Glomerular visceral epithelial cell (primary cell): ENCODE results near the gene FMO5.
"Not testable (repeated sequence)": the region's sequence is repeated elsewhere in the genome, so short reads cannot be mapped to it uniquely, and the experiment has no call there.

Source experiments
- DNase-seq: peaks from one replicate; pipeline ENCODE4 v3.0.0-alpha.2; 2016; ENCODE audit errors: extremely low spot score

FMO5 gene

GRCh38 chr1:147238925-147239820 lies 14.0 kb upstream of the FMO5 start:
- no peak for DNase-seq

DNA sequence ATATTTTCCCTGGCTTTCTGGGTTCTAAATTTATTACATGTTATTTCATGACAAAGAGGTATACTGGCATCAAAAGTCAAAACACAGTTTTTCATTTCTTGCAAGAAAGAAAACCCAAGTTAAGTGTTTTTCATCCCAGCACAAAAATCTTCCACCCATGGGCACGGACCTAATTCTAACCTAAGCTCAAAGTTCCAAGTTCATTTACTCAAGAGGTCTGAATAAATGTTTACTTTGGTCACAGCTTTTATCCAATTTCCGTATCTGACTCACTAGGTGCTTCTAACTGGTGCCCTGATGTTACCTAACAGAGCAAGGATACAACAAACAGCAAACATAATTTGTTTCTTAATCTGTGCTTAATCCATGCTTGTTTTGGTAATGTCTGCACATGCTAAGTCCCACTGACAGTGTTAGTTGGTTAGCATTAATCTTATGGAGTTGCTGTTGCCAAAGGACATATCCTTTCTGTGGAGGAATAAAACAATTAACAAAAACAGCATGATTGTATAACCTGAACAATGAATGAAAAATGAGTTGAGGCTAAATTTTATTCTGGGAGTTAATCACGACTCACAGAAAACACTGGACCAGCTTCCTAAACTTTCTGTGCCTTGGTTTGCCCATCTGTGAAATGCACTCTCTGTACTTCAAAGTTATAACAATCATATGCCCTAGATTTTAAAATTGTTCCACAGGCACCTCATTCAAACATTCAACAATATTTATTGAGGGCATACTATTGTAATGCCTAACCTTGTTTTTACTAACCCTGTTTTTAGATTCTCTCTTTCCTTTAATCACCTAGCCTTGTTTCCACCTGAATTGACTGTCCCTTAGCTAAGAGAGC lies 13.1 kb upstream of the FMO5 start:
- DNase-seq: no peak

- no peak for DNase-seq
These were observed 12.0 kb upstream of the FMO5 start for GRCh38 chr1:147236959-147237791.

GRCh38 chr1:147236448-147236847 lies 11.3 kb upstream of the FMO5 start:
- DNase-seq: no peak

DNA sequence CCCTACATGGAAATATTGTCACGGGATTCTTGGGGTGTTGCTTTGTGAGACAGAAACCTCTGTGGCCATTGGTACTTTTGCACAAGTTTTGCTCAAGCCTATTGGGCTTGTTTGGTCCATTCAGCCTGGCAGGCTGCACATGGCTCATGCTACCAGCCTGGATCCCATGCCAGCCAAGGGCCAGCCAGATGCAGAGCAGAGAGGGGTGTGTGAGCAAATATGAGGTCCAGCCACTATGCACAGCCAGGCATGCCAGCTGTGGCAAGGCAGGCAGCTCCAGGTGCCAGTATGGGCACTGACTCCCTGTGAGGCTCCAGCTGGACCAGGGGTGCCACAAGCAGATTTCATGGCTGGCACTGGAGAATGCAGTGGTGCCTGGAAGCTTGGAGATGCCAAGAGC lies 10.7 kb upstream of the FMO5 start:
- no peak for DNase-seq

DNA sequence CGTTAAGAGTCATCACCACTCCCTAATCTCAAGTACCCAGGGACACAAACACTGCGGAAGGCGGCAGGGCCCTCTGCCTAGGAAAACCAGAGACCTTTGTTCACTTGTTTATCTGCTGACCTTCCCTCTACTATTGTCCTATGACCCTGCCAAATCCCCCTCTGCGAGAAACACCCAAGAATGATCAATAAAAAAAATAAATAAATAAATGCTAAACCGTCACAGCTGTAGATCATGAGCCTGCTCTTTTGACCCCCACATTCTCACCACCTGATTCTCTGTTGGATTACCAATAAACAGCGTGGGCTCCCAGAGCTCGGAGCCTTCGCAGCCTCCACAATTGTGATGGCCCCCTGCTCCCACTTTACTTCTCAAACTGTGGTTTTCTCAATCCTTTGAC lies 8.8 kb upstream of the FMO5 start:
- not testable (repeated sequence) for DNase-seq

- DNase-seq: not testable (repeated sequence)
These were observed 5.9 kb upstream of the FMO5 start for GRCh38 chr1:147231032-147231431.

- no peak for DNase-seq
These were observed 1.2 kb downstream of the FMO5 start for GRCh38 chr1:147223740-147224615.

GRCh38 chr1:147218606-147219005 lies 6.5 kb downstream of the FMO5 start:
- DNase-seq: no peak

- no peak for DNase-seq
These were observed 8.0 kb downstream of the FMO5 start for GRCh38 chr1:147217141-147217540.

DNA sequence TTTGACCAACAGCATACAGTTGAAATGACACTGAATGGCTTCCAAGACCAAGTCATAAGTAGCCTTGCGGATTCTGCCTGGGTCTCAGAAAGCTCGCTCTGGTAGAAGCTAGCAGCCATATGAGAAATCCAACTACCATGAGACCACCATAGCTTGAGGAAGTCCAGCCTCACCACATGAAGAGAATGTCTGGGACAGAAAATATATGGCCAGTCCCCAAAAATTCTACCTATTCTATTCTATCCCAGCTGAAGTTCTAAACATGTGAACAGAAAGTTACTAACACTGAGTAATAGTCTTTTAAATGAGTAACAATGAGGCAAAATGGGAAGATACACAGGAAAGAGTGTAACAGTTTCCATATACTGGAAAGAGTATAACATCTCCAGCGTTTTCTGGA lies 9.0 kb downstream of the FMO5 start:
- no peak for DNase-seq

- no peak for DNase-seq
These were observed 9.6 kb downstream of the FMO5 start for GRCh38 chr1:147215540-147215916.

GRCh38 chr1:147214842-147215539 lies 10.1 kb downstream of the FMO5 start:
- no peak for DNase-seq

DNA sequence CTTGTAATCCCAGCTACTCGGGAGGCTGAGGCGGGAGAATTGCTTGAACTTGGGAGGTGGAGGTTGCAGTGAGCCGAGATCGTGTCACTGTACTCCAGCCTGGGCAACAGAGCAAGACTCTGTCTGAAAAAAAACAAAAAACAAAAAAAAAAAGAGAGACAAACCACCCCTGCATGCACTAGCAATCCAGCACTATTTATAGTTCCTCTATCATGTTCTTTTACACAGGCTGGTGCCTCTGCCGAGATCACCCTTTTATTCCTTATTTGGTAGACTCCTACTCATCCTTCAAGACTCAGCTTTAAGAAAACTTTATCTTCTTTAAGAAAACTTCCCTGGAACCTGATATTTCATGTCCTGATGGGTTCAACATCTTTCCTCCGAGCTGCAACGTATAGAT lies 10.8 kb downstream of the FMO5 start:
- DNase-seq: no peak

DNA sequence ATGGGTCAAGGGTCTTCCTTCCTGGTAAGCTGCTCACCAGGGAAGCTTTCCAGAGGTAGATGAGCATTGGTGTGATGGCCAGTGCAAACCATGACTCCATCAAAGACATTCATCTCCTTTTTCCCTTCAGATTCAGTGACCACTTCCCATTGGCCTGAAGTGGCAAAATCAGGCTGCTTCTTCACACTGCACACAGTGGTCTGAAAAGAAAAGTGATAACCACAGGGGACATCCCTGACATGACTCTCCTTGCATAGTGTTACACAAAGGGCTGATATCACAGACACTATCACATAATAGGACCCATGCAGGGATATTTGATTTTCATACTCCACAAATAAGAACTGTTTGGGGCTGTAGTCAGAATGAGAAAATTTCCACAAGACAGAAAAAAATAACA lies 11.9 kb downstream of the FMO5 start:
- no peak for DNase-seq

DNA sequence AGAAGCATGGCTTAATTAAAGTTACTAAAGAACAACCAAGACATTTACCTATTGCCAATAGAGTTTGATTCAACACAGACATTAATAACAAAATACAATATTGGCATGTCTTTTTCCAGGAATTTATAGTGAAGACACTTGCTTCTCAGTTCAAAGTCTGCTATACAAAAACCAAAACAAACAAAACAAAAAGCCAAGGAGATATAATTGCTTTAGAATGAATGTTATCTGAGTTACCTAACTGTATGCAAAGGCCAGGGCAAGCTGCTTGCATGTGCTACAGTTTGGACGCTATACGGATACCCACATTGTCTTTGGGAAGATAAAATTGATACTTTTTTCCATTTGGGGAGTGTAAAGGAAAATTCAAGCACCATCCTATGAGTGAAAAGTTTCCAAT lies 13.6 kb downstream of the FMO5 start:
- no peak for DNase-seq

DNA sequence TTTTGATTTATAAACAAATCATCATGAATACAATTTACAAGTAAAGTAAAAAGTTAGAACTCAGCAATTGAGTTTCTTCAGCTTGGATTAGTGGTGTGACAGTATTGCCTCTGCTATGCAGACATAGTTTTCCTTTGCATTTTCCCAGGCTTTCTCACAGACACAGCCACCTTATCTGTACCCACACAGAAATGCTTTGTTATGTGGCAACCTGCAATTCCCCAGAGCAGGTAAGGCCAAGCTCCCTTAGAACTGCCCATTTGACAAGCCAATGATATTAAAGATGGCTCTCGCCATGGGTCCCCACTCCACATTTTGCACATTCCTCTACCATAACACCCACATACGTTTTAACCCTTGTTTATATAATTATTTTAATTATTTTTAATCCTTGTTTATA lies 14.2 kb downstream of the FMO5 start:
- DNase-seq: no peak

- DNase-seq: no peak
These were observed 15.0 kb downstream of the FMO5 start for GRCh38 chr1:147209825-147210821.

DNA sequence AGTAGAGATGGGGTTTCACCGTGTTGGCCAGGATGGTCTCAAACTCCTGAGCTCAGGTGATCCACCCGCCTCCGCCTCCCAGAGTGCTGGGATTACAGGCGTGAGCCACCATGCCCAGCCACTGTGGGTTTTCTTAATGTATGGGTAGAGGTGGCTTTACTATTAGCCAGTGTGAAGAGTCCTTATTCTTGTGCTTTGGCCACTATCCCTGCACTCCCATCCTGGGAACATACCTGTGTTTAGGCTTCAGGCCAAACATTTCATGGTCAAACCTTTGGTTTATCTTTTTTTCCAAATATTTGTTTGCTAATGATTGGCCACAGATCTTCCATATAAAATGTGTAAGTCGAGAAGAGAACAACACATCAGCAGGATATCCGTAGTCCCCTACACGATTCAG lies 16.5 kb downstream of the FMO5 start:
- DNase-seq: no peak
